Measurements from ENCODE around the gene GPR87. TPM values are rescaled to one million over a fixed set of nuclear protein-coding genes. Genes with fewer than 3 reads are reported as not detected.

The GPR87 gene
- total and polyA plus RNA-seq, 9 of the 15 experiments (the other 6 are each of a cell fraction or from before 2014, with no cell fraction given): not detected

- TF ChIP-seq PREB (CRISPR knock-in tag; IDR thresholded peaks at IDR 0.05) (no peak), CHD2 (IDR thresholded peaks at IDR 0.05; ENCODE audit: low read depth, low read length) (no peak), JUN (IDR thresholded peaks at IDR 0.05; ENCODE audit: borderline replicate concordance, low read depth, low read length) (no peak), JUN (CRISPR knock-in tag; IDR thresholded peaks at IDR 0.05; ENCODE audit: borderline replicate concordance) (no peak), ARID2 (IDR thresholded peaks at IDR 0.05) (no peak), ETS1 (conservative IDR thresholded peaks at IDR 0.05; ENCODE audit: control insufficient read depth, low read depth, low read length) (no peak)
Observed at GRCh38 chr3:151309566-151309965, 7.1 kb downstream of the GPR87 start (continued).

- in situ Hi-C loops (cut with MboI): no loop called here
- no peak for FAIRE-seq
Observed at GRCh38 chr3:151307583-151308488, 8.8 kb downstream of the GPR87 start.

More at GRCh38 chr3:151307583-151308488, 8.8 kb downstream of the GPR87 start:
- intact Hi-C loops (cut with micrococcal nuclease): no loop called here
- Histone ChIP-seq H3K4me1 (replicated peaks in 1 of 2; ENCODE audit: control insufficient read depth in 2 of 2, insufficient read depth in 2 of 2, low read length in 2 of 2) (no peaks in the 10 kb centered on the region), H3K27ac (ENCODE audit: extremely low read depth, low read depth, low read length) (no peak overlapping the region), H3K9me1 (ENCODE audit: control insufficient read depth, insufficient read depth, low read length) (peaks cover 3% of the 10 kb centered on the region), H3K9me3 (replicated peaks; ENCODE audit: control insufficient read depth, insufficient read depth, low read depth, low read length) (no peaks in the 10 kb centered on the region), H3K9ac (ENCODE audit: insufficient read depth in 1 of 2, low read depth in 2 of 2, low read length in 2 of 2) (no peak overlapping the region), H3K79me2 (ENCODE audit: control insufficient read depth, insufficient read depth, low read length) (no peaks in the 10 kb centered on the region), H3K4me2 (ENCODE audit: insufficient read depth, low read length) (no peak overlapping the region), H3K36me3 (ENCODE audit: control insufficient read depth, insufficient read depth, low read length) (no peaks in the 10 kb centered on the region), H2AFZ (ENCODE audit: low read depth, low read length) (no peak overlapping the region), H3K4me3 (no peak overlapping the region), H3K27me3 (ENCODE audit: control insufficient read depth in 2 of 2, insufficient read depth in 2 of 2, low read length in 2 of 2) (peaks cover 4 to 10% of the 10 kb centered on the region in 2 experiments; a peak in 3 of 5 replicates), H4K20me1 (replicated peaks; ENCODE audit: control insufficient read depth, insufficient read depth, low read length) (no peaks in the 10 kb centered on the region)
- DNase-seq (ENCODE audit: extremely low read depth in 1 of 4, low spot score in 3 of 4) (no peak), ATAC-seq (no peak)
- ChIA-PET POLR2A (interaction anchor here (0.6 kb wide), 1 partner anchor 418 kb away, joined by 4 read pairs; no protein-coding TSS in a partner anchor), CTCF (ENCODE audit: low intra/inter-chr PET ratio) (no interaction called here)
- 17% methylated on average over 1 of the region's 1 CpG for WGBS (ENCODE audit: insufficient coverage, low coverage, missing lambda C conversion rate)
- no TSS peak for BruUV-seq (replicated peaks)
- TF ChIP-seq EP400 (IDR thresholded peaks at IDR 0.05) (no peak), CBFA2T3 (IDR thresholded peaks at IDR 0.05) (no peak), GATA2 (CRISPR knock-in tag; IDR thresholded peaks at IDR 0.05) (no peak), YY1 (IDR thresholded peaks at IDR 0.05; ENCODE audit: borderline replicate concordance in 1 of 3, control insufficient read depth in 1 of 3, extremely low read depth in 1 of 3, insufficient read depth in 3 of 3, insufficient read length in 1 of 3, insufficient replicate concordance in 2 of 3, low read depth in 1 of 3, low read length in 2 of 3) (no peak), SNAPC5 (CRISPR knock-in tag; IDR thresholded peaks at IDR 0.05) (no peak), DMBX1 (CRISPR knock-in tag; IDR thresholded peaks at IDR 0.05; ENCODE audit: borderline replicate concordance) (no peak), TAF15 (IDR thresholded peaks at IDR 0.05; ENCODE audit: low read depth, low read length) (no peak)

Data from K562 (cell line).